HEK293T (cell line): ENCODE measurements around the gene AKAP4.

ENCODE experiments used
- CTCF ChIA-PET: fragments of 350-600 bp; formaldehyde crosslinking; extraction: SDS; loops from one replicate; lab custom pipeline; 2021; ENCODE audit warnings: antibody characterized with exemption, inconsistent platforms; lab: Yijun Ruan, JAX
- POLR2A ChIA-PET: fragments of 350-600 bp; formaldehyde crosslinking; extraction: SDS; loops from one replicate; lab custom pipeline; 2020; ENCODE audit warnings: antibody characterized with exemption, inconsistent platforms; lab: Yijun Ruan, JAX
- DNase-seq: peaks from one replicate; pipeline ENCODE4 v3.0.0; 2012; ENCODE audit warnings: mixed read lengths; ENCODE audit errors: extremely low spot score
- ARNT ChIP-seq: fragments of 450-650 bp; IDR thresholded peaks from 2 replicates; pipeline ENCODE4 v1.6.1; 2017; ENCODE audit warnings: mild to moderate bottlenecking
- CTBP1 ChIP-seq: fragments of 450-650 bp; IDR thresholded peaks from 2 replicates; pipeline ENCODE4 v1.6.1; 2016; ENCODE audit warnings: borderline replicate concordance
- ELF4 ChIP-seq: fragments of 450-650 bp; IDR thresholded peaks from 2 replicates; pipeline ENCODE4 v1.6.1; 2017; ENCODE audit warnings: antibody characterized with exemption
- FOXA1 ChIP-seq: fragments of 450-650 bp; IDR thresholded peaks from 2 replicates; pipeline ENCODE4 v1.6.1; 2016; ENCODE audit warnings: mild to moderate bottlenecking
- FOXK2 ChIP-seq: fragments of 450-650 bp; IDR thresholded peaks from 2 replicates; pipeline ENCODE4 v1.6.1; 2016; ENCODE audit warnings: mild to moderate bottlenecking
- FOXM1 ChIP-seq: fragments of 450-650 bp; IDR thresholded peaks from 2 replicates; pipeline ENCODE4 v1.6.1; 2017; ENCODE audit warnings: mild to moderate bottlenecking, borderline replicate concordance
- HDGF ChIP-seq: fragments of 450-650 bp; IDR thresholded peaks from 2 replicates; pipeline ENCODE4 v1.6.1; 2017; ENCODE audit warnings: antibody characterized with exemption, borderline replicate concordance
- L3MBTL2 ChIP-seq: fragments of 450-650 bp; conservative IDR thresholded peaks from 2 replicates; pipeline ENCODE4 v1.6.1; 2016; ENCODE audit warnings: mild to moderate bottlenecking
- LEF1 ChIP-seq: fragments of 450-650 bp; IDR thresholded peaks from 2 replicates; pipeline ENCODE4 v1.6.1; 2017; ENCODE audit warnings: mild to moderate bottlenecking, borderline replicate concordance
- NFRKB ChIP-seq: fragments of 450-650 bp; IDR thresholded peaks from 2 replicates; pipeline ENCODE4 v1.6.1; 2016; ENCODE audit warnings: mild to moderate bottlenecking, moderate library complexity
- SP1 ChIP-seq: fragments of 450-650 bp; IDR thresholded peaks from 2 replicates; pipeline ENCODE4 v1.6.1; 2017
- SUZ12 ChIP-seq: fragments of 450-650 bp; IDR thresholded peaks from 2 replicates; pipeline ENCODE4 v1.6.1; 2016; ENCODE audit warnings: mild to moderate bottlenecking
- ZNF384 ChIP-seq: fragments of 450-650 bp; IDR thresholded peaks from 2 replicates; pipeline ENCODE4 v1.6.1; 2016
- TF ChIP-seq, protein P1 (sequence below): fragments of 450-650 bp; IDR thresholded peaks from 2 replicates; pipeline ENCODE4 v1.6.1; 2016

The AKAP4 gene

DNA sequence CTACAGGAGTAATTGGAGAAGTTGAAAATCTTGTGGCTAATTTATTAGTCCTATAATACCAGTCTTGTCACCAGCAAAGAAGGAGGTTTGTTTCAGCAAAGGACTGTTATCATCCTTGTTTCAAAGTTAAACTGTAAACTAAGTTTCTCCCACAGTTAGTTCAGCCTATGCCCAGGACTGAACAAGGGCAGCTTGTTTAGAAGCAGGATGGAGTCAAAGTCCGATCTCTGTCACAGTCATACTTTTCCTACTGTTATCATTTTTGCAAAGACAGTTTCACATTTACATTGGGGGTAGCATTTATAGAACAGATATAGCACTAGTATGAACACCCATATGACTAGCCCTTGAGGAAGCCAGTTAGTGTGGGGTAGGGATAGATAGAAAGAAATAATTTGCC lies 46.4 kb downstream of the AKAP4 start:
- ChIA-PET POLR2A (no interaction called here), CTCF (no interaction called here)
- no peak for DNase-seq
- TF ChIP-seq ARNT (no peak), ELF4 (no peak), NFRKB (no peak), LEF1 (no peak), SP1 (no peak), FOXK2 (no peak), ZNF384 (no peak), CTBP1 (no peak), L3MBTL2 (no peak), FOXA1 (no peak)
- TF ChIP-seq, protein P1, sequence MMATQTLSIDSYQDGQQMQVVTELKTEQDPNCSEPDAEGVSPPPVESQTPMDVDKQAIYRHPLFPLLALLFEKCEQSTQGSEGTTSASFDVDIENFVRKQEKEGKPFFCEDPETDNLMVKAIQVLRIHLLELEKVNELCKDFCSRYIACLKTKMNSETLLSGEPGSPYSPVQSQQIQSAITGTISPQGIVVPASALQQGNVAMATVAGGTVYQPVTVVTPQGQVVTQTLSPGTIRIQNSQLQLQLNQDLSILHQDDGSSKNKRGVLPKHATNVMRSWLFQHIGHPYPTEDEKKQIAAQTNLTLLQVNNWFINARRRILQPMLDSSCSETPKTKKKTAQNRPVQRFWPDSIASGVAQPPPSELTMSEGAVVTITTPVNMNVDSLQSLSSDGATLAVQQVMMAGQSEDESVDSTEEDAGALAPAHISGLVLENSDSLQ = no peak

DNA sequence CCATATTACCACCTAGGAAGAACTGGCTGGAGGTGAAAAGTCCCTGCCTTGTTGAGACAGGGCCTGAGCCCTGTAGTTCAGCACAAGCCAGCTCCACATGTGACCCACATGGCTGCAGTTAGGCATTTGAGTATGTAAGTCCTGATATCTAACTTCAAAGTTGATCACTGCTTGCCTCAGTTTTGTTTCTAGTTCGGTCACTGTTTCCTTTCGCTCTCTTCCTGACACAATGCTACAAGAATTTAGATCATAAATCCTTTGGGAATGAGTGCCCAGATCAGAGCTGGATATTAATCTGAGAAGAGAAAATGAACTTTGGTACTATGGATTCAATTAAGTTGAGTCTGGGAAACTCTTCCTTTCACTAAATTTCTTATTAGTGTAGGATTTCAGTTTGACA lies 48.4 kb downstream of the AKAP4 start:
- TF ChIP-seq SP1 = no peak
- no peak for TF ChIP-seq ZNF384
- TF ChIP-seq LEF1 = no peak
- TF ChIP-seq HDGF = no peak
- no peak for TF ChIP-seq SUZ12
- TF ChIP-seq CTBP1 = no peak
- DNase-seq = no peak
- POLR2A ChIA-PET = no interaction called here
- CTCF ChIA-PET = no interaction called here

DNA sequence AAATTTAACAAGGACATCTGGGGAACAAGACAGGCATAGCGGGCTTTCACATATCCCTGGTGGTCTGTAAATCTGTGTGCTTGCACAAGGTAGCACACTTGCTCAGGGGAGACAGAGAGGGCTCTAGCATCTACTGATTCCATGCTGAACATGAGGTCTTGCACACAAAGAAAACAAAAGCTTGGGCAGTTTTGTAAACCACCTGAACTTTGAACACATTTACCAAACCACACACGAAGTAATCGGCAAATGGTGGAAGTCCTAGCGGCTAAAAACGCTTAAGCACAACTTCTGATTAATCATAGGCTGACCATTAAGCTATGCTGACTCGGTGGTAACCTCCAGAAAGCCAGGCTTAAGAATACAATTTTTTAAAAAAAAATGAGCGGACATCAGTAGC lies 52.8 kb downstream of the AKAP4 start:
- ChIA-PET CTCF (interaction anchor here (0.6 kb wide), 1 partner anchor 716 kb away, joined by 3 read pairs; no protein-coding TSS in a partner anchor), POLR2A (no interaction called here)
- TF ChIP-seq ZNF384 (no peak), FOXK2 (no peak), FOXM1 (no peak)
- DNase-seq = no peak
